Measurements from ENCODE around the gene NCAM1.

DNA sequence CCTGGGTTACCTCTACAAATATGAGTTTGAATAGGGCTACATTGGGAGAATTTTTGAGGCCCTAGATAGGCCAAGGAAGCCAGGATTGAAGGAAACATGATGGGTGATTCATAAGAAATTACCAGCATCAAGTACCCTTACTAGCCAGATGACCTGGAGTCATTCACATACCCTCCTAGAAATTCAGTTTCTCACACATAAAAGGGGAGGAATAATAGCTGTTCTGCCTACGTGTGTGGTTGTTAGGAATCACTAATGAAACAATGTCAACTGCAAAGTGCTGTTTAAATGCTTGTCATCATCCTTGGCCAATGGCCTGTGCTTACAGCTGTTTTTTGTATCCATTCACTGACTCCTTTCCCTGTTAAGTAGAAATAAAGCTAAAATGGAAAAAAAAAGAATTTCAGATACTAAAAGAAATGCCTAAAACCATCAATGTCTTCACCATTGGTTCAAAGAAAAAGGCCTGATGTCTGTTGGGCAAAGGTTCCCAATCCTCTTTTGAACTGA, 114.4 kb downstream of the NCAM1 start:
- TF ChIP-seq, protein P1, sequence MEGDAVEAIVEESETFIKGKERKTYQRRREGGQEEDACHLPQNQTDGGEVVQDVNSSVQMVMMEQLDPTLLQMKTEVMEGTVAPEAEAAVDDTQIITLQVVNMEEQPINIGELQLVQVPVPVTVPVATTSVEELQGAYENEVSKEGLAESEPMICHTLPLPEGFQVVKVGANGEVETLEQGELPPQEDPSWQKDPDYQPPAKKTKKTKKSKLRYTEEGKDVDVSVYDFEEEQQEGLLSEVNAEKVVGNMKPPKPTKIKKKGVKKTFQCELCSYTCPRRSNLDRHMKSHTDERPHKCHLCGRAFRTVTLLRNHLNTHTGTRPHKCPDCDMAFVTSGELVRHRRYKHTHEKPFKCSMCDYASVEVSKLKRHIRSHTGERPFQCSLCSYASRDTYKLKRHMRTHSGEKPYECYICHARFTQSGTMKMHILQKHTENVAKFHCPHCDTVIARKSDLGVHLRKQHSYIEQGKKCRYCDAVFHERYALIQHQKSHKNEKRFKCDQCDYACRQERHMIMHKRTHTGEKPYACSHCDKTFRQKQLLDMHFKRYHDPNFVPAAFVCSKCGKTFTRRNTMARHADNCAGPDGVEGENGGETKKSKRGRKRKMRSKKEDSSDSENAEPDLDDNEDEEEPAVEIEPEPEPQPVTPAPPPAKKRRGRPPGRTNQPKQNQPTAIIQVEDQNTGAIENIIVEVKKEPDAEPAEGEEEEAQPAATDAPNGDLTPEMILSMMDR (IDR thresholded peaks at IDR 0.05; ENCODE audit: borderline replicate concordance, extremely low read depth, low read length, poor library complexity, severe bottlenecking), result no peak
- TF ChIP-seq EZH2 (IDR thresholded peaks at IDR 0.05; ENCODE audit: borderline replicate concordance, low read depth, low read length, severe bottlenecking), result no peak
